Activated gamma-delta T cell treated with anti-CD3 and anti-CD28 coated beads, Interleukin-2, amount 50 U/mL, for 16 hours (primary cell): ENCODE measurements around the gene ZNF592.

Source experiments
- DNase-seq: peaks from one replicate; pipeline ENCODE4 v3.0.0-alpha.2; 2020; ENCODE audit warnings: low read depth

The ZNF592 gene

DNA sequence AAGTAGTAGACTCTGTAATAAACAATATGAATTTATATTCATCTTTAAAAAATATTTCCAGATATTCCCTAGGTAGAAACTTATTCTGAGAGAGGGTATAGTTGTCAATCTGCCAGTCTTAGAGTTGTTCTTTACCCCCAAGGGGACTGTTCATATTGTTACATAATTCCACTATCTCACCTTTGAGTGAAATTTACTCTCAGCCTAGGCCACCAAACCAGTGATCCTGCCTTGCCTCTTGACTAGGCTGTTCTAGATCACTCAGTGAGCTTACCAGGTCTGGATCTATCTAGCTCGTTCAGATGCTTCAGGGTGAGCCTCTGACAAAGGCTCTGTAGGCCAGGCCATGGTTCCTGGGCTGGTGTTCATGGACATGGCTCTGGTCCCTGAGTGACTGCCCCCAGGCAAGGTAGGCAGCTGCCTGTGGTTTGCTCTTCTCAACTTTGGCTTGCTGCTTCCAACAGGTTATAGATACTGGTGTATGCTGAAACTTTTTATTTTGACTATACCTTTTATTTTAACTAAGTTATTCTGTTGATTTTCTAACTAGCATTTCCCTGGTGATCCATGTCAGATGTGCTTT is 27.6 kb downstream of the ZNF592 start:
- no peak for DNase-seq

DNA sequence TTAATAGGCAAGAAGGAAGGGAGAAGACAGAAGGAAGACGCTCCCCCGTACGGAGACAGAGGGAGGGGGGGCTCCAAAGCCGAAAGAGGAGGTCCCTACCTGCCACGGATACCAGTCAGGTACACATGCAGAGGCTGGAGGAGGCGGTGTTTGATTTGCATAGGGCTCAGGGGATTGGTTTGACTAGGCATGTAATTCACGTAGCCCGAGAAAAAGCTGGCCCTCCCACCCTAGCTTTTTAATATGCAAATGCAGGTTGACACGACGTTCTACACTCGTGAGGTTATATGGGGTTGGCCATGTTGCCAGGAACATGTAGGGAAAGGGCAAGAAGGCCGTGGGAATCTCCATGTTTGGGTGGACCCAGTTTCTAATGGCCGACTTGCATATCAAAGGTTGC is 29.8 kb downstream of the ZNF592 start:
- no peak for DNase-seq

DNA sequence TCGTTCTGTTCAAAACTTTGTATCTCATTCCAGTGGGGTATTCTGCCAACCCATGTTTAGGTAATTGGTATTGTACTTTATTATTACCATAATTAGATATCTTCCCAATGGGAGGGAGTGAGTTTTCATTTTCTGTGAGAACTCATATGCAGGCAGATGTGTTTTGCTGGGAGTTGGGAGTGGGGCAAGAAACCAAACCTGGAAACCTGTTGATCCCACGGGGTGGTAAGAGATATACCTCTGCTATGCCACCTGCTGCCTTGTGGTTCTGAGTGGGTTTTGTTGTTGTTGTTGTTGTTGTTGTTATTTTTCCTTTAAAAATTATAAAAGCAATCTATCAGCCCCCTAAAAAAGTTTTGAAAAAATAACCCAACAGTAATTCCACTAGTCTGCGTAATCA is 32.1 kb downstream of the ZNF592 start:
- no peak for DNase-seq

DNA sequence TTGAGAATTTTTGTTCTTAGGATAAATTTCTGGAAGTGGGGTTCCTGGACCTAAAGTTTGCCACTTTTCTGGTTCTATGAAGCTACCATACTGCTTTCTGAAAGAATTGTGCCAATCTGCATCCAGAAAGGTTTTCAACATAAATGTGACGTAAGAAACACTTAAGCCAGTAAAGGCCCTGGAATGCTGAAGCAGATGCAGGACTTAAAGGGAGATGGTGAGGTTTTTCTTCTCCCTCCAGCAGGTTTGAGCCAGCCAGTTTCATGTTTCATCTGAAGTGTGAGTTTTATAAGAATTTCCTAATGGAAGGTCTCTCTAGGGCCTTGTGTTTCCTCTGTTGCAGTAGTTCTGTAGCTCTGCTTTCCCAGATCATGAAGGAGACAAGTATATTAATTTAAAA is 33.1 kb downstream of the ZNF592 start:
- no peak for DNase-seq

DNA sequence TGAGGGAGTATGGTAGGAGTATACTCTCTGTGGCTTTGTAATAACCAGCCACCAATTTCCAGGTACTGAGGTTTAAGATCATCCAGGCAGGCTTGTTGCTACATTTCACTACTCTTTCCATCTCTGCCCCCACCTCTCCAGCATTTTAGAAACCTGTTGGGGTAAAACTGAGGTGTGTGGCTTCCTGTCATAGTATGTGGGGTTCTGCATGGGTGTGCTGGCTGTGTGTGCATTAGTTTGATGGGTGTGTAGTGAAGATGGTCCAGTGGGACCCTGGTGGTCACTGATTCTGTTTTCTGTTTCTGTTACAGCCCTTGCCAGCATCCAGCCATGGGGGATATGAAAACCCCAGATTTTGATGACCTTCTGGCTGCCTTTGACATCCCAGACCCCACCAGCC is 34.0 kb downstream of the ZNF592 start:
- no peak for DNase-seq

DNA sequence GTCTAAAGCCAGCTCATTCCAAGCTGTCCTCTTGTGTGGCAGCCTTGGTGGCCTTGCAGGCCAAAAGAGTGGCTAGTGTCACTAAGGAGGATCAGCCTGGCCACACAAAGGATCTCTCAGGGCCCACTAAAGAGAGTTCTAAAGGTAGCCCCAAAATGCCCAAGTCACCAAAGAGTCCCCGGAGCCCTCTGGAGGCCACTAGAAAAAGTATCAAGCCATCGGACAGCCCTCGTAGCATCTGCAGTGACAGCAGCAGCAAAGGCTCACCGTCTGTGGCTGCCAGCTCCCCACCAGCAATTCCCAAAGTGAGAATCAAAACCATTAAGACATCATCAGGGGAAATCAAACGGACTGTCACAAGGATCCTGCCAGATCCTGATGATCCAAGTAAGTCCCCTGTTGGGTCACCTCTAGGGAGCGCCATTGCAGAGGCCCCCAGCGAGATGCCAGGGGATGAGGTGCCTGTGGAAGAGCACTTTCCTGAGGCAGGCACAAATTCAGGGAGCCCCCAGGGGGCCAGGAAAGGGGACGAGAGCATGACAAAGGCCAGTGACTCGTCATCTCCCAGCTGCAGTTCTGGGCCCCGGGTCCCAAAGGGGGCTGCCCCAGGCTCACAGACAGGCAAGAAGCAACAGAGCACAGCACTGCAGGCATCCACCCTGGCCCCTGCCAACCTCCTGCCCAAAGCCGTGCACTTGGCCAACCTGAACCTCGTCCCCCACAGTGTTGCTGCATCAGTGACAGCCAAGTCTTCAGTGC is 35.3 kb downstream of the ZNF592 start:
- DNase-seq, result no peak

DNA sequence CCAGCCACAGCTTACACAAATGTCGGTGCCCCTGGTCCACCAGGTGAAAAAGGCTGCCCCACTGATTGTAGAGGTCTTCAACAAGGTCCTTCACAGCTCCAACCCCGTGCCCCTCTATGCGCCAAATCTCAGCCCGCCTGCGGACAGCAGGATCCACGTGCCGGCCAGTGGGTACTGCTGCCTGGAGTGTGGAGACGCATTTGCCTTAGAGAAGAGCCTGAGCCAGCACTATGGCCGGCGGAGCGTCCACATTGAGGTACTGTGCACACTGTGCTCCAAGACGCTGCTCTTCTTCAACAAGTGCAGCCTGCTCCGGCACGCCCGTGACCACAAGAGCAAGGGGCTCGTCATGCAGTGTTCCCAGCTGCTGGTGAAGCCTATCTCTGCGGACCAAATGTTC is 35.9 kb downstream of the ZNF592 start:
- DNase-seq, result no peak

DNA sequence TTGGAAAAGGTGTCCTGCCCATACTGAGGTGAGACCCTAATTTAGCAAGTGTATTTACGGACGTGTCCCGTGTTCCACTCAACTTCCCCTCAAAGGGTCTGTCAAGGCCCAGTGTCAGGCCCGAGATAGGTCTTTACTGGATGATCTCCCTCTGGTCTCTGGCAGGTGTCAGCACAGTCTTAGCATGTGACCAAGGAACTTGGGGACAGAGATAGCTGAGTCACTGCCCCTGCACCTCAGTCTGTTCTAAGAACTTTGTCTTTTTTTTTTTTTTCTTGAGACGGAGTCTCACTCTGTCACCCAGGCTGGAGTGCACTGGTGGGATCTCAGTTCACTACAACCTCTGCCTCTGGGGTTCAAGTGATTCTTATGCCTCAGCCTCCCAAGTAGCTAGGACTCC is 36.7 kb downstream of the ZNF592 start:
- no peak for DNase-seq

DNA sequence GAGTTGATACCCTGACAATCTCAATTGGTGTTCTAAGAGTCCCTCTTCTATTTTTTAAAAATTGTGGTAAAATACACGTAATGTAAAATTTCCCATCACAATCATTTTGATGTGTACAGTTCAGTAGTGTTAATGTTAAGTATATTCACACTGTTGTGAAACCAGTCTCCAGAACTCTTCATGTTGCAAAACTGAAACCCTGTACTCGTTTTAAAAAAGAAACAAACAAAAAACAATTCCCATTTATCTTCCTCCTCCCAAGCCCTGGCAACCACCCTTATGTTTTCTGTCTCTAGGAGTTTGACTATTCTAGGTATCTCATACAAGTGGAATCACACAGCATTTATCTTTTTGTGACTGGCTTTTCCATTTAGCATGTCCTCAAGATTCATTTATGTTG is 40.1 kb downstream of the ZNF592 start:
- DNase-seq, result no peak

DNA sequence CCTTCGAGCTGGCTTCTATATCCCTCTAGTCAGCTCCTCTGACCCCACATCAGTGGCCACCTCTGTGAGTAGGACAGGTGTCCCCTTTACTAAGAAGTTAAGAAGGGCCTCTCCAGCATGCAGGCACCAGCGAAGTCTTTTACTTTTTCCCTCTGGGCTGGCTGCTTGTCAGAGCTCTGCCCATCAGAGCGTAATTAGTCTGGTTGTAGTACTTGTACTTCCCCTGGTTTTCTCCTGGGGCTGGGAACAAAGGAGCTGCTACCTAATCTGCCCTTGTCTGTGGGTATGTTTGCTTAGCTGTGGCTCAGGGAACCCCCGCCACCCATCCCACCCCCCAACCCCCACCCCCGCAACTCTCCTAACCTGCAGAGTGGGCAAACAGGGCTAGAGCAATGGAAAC is 41.4 kb downstream of the ZNF592 start:
- DNase-seq, result no peak

DNA sequence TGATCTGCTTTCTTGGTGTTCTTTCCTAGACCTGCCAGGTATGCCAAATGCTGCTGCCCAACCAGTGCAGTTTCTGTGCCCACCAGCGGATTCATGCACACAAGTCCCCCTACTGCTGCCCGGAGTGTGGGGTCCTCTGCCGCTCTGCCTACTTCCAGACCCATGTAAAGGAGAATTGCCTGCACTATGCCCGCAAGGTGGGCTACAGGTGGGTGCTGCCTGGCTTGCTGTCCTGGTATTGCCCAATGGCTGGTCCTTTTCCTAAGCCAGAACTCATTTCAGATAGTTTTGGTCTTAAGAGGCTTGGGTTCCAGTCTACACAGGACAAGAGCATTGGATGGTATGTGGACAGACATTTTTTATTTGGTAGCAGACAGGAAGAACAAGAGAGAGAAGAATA is 42.3 kb downstream of the ZNF592 start:
- no peak for DNase-seq

DNA sequence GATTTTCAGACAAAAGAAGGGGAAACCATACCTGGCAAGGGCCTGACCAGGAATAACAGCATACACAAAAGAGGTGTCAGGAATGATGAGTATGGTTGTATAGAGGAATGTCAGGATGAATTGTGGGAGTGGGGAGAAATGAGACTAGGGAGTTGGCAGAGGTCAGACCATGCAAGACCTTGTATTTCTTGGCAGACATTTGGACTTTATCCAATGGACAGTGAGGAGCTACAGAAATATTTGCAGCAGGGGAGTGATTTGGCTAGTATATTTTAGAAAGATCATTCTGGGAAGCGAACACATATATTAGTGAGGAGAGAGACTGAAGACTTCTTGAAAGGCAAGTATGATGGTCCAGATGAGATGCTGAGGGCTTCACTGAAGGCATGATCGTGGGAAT is 43.4 kb downstream of the ZNF592 start:
- DNase-seq, result no peak

DNA sequence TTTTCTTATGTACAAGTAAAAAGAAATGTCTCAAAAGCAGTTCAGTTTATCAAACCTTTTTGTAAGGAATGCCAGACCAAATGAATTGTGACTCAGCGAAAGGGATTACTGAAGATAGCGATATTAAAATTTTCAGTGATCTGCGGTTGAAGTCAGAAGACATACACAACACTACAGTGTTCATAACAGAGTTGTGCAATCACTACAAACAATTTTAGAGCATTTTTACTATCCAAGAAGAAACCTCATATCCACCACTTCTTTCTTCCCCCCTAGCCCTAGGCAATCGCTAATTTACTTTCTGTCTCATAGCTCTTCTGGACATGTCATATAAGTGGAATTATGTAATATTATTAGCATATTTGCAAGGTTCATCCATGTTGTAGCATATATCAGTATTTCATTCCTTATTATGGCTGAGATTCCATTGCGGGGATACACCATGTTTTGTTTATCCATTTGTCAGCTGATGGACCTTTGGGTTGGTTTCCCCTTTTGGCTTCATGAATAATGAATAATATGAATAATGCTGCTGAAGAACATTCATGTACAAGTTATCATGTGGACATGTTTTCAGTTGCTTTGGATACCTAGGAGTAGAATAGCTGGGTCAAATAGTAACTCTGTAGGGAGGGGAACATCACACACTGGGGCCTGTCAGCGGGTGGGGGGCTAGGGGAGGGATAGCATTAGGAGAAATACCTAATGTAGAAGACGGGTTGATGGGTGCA is 45.2 kb downstream of the ZNF592 start:
- no peak for DNase-seq

DNA sequence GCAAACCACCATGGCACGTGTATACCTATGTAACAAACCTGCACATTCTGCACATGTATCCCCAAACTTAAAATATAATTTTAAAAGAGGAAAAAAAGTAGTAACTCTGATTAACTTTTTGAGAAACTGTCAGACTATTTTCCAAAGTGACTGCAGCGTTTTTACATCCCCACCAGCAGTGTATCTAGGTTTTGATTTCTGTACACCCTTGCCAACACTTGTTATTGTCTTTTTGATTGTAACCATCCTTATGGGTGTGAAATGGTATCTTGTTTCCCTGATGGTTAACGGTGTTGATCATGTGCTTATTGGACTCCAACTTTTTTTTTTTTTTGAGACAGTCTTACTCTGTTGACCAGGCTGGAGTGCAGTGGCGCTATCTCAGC is 45.8 kb downstream of the ZNF592 start:
- DNase-seq, result no peak

DNA sequence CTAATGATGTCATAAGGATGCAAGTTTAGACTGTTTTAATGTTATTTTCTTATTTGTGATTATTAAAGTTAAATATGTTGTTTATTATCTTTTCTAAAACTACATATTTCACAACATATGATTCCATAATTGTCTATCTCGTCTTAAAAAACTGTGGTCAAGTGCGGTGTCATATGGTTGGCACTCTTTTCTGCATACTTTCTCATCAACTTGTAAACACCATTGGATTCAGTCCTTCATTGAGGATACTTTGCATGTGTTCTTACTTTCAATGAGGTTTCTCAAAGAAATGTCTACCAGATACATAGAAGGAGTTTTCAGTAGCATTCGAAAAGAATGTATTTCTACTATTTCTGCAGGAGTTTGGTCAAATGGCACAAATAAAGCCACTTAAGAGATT is 46.8 kb downstream of the ZNF592 start:
- DNase-seq, result no peak

DNA sequence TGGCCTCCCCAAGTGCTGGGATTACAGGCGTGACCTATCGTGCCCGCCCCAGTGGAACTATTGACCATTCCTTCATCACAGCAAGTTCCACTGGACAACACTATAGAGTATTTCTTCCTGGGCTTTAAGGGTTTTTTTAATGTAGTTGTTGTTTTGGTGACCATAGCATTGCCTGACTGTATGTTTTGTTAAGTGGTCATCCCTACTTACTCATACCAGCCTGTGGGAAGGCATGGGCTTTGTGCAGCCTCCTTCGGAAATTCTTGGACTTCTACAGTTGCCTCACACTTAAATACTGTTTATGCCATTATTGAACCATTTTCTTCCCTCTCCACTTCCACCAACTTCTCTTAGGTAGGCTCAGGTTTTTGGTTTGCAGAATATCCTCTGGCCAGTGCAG is 48.8 kb downstream of the ZNF592 start:
- DNase-seq, result no peak

DNA sequence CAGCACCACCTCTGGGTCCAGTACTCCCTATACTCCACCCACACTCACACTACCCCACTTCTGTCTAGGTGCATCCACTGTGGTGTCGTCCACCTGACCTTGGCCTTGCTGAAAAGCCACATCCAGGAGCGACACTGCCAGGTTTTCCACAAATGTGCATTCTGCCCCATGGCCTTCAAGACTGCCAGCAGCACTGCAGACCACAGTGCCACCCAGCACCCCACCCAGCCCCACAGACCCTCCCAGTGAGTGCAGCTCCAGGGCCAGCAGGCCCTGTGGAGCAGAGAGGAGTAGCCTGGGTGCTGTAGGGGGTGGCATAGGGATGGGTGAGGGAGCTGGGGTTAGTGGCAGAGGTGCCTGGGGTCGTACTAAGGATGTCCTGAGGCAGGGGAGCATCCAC is 49.4 kb downstream of the ZNF592 start:
- no peak for DNase-seq

DNA sequence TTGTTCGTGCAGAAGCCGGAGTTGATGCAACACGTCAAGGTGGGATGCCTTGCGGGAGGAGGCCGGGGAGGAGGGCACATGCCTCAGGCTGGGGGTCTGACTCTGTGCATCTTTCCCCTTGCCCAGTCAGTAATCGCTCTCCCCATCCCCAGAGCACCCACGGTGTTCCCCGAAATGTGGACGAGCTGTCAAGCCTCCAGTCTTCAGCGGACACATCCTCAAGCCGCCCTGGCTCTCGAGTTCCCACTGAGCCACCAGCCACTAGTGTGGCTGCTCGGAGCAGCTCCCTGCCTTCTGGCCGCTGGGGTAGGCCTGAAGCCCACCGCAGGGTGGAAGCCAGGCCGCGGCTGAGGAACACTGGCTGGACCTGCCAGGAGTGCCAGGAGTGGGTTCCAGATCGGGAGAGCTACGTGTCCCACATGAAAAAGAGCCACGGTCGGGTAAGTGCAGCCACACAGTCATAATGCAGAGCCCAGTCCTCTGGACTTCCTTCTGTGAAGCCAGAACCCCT is 50.1 kb downstream of the ZNF592 start:
- no peak for DNase-seq

DNA sequence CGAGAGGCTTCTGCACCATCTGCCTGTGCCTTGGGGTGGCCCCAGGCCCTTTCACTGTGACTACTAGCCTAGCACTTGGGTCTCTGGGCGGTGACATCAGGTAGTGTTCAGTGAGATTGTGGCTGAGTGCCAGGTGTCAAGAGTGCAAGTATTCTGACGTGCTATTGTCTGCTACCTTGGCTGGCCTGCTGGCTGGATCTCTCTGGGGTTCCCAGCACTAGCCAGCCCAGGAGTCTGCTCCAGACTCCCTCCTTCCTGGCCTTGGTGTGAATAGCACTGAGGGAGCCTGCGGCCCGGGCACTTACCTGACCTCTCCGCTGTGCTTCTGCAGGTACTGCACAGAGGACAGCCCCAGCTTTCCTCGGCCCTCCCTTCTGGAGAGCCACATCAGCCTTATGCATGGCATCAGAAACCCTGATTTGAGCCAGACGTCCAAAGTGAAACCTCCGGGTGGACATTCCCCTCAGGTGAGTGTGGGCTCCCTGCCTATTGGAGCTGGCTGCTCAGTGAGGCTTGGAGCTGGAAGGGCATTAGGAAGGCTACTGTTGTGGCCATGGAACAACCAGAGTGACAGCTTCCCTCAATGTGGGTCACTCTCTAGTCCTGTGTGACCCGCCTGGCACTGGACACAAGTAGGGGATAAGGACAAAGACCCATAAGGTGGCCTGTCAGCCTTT is 51.3 kb downstream of the ZNF592 start:
- no peak for DNase-seq

DNA sequence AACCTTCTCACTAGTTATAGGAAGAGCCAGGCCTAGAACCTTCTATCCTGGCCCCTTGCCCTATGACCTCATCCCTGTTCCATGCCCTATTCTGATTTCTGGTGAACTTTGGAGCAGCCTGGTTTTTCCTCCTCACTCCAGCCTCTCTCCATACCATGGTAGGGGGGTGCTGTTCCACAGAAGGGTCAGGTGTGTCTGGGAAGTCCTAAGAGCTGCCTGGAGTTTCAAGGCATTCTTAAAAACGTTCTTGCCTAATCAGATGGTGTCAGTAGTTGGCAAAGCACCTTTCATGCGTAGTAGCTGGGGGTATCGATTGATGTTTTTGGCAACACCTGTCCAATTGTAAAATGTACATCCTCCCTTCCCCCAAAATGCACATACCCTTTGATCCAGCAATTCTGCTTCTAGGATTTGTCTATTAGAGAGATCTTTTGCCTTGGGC is 52.0 kb downstream of the ZNF592 start:
- no peak for DNase-seq

DNA sequence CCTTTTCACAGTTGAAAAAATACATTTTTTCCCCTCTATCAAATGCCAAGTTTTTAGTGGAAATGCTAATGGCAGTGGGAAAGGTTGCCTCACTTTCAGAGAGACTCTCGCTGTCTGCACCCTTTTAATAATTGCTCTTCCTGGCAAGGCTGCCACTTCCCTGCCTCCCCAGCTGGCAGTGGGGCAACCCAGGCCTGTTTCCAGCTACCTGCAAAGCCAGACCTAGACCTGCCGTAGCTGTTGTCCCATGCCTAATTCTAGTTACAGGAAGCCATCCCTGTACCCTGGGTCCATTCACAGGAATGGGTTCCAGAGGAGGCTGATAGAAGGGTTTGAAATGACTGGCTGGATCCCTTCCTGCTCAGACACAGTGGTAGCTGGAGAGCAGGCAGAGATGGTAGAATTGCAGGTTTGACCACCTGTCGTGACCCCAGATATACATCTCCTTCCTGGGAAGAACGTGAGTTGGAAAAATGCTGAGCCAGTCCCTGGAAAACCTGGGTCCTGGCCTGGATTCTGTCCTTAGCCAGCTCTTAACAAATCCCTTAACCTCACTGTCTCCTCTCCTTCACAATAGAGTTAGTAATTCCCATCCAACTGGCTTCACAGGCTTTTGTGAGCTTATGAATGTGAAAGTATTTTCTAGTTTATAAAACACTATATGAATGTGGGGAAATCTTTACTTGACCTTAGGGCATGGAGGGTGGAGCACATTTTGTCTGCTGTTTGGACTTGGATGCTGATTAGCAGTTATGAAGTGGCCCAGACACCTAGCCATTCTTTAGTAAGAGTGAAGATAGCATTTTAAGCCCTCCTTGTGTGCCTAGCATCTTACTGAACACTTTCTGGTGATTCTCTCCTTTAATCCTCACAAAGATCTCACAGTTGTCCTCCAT is 55.9 kb downstream of the ZNF592 start:
- DNase-seq, result no peak

DNA sequence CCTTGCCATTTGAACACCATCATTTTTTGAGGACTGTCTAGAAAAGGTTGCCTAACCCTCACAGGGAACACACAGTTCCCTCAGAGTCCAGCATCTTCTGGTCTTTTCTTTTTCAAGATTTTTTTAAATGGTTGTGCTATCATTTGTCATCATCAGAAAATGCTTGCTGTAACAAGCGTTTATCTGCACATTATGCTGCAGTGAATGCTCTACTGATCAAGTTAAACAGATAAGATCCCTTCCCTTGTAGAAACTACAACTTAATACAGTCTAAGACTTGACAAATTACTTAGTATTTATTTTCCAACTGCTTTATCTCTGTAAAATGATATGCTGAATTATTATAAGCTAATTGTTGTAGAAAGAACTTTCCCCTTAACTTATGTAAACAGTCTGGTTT is 56.8 kb downstream of the ZNF592 start:
- no peak for DNase-seq
